Urinary bladder (tissue), 4 donors: ENCODE measurements around the gene CRY2. TPM values are rescaled to one million over a fixed set of nuclear protein-coding genes. Genes with fewer than 3 reads are reported as not detected.

Experiments
- DNase-seq: peaks from one replicate; pipeline ENCODE4 v3.0.0-alpha.2; 2015; ENCODE audit errors: extremely low spot score
- H3K27ac ChIP-seq: one replicate; pipeline ENCODE4 v1.5.1; 2013; ENCODE audit warnings: low read depth, mild to moderate bottlenecking, moderate library complexity
- H3K36me3 ChIP-seq: one replicate; pipeline ENCODE4 v1.6.1; 2013; ENCODE audit warnings: mild to moderate bottlenecking, moderate library complexity; ENCODE audit not compliant: insufficient read depth
- H3K4me1 ChIP-seq: one replicate; pipeline ENCODE4 v1.6.1; 2013; ENCODE audit warnings: mild to moderate bottlenecking, moderate library complexity; ENCODE audit not compliant: insufficient read depth
- H3K4me3 ChIP-seq: one replicate; pipeline ENCODE4 v1.5.1; 2013; ENCODE audit warnings: low read depth, low read length
- WGBS: extraction: QIAGEN DNeasy Blood & Tissue Kit; methylation state at CpG from one replicate; pipeline ENCODE4 v1.1.7; 2013; 5-methylcytosine and 5-hydroxymethylcytosine counted together
- polyA plus RNA-seq: library from polyadenylated mRNA; stranded (reverse); fragments of 200-250 nt; gene quantifications from one replicate; pipeline ENCODE4 v1.2.3, GENCODE V29; 2013
- total RNA-seq: library from RNA; depleted of rRNA; stranded (reverse); fragments of >200 nt; gene quantifications from one replicate; pipeline ENCODE4 v1.2.3, GENCODE V29; 2014
- donor health status: healthy with polysubstance abuse.
- donor health status: healthy.

Gene CRY2
- total and polyA plus RNA-seq, 2 donors: 31.0 to 32.4 TPM

DNA sequence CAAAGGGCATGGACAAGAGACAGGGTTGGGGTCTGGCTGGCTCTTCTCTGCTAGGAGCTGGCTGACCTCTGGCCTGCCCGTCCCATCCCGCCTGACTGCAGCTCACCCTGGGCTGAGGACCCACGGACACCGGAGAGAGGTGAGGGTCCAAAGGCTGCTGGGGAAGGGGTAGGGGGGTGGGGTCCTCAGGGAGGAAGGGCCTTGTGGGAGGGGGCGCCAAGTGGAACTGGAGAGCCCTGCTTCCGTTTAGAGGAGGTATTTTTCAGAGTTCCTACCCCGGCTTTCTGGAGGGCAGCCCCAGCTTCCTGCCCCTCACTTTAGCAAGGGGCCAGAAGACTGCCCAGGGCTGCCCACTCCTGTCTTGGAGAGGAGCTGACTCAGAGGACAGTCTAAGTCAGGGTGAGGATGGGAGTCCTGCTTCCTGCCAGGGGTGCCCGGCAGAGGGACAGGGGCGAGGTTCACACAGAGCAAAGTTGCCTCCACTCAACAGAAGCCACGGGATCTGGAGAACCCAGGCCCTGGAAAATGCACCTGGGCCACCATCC, 82.3 kb downstream of the CRY2 start:
- DNase-seq: no peak
- 72% methylated on average over 10 of the region's 10 CpGs for WGBS
- Histone ChIP-seq H3K4me3 (no peak overlapping the region), H3K27ac (no peak overlapping the region), H3K36me3 (peaks cover 3% of the 10 kb centered on the region), H3K4me1 (no peaks in the 10 kb centered on the region)

DNA sequence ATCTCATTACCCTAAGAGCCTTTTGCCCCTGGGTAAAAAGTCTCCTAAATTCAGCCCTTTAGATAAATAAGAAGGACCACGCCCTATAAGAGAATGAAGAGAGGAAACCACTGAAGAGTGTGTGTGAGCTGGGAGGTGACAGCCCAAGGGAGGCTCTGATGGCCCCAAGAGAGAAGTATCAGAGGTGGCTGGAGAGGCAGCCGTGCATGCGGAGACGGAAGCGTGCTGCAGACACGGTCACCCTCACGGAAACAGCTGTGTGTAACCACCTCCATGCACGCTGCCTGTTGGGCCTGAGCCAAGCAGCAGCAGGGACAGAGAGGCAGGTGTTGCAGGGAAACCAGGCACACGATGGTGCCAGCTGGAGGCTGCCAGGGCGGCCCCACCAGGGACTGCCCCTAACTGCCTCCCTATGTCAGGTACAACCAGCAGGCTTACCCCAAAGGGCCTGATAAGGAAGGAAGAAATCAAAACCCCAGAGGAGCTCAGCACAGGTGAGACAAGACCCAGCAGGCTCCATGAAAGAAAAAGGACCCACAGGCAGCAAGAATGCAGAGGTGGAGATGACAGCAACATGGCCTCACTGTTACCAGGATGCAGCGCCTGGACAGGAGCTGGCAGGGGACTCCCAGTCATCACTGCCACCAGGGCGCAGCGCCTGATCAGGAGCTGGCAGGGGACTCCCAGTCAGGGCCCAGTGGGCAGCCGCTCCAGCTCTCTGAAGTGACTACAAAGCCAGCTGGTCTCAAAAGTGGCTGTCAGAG, 82.9 kb downstream of the CRY2 start:
- Histone ChIP-seq H3K4me3 (no peak overlapping the region), H3K27ac (no peak overlapping the region), H3K36me3 (peaks cover 6% of the 10 kb centered on the region), H3K4me1 (no peaks in the 10 kb centered on the region)
- DNase-seq: no peak
- WGBS: 72% methylated on average over 14 of the region's 14 CpGs

DNA sequence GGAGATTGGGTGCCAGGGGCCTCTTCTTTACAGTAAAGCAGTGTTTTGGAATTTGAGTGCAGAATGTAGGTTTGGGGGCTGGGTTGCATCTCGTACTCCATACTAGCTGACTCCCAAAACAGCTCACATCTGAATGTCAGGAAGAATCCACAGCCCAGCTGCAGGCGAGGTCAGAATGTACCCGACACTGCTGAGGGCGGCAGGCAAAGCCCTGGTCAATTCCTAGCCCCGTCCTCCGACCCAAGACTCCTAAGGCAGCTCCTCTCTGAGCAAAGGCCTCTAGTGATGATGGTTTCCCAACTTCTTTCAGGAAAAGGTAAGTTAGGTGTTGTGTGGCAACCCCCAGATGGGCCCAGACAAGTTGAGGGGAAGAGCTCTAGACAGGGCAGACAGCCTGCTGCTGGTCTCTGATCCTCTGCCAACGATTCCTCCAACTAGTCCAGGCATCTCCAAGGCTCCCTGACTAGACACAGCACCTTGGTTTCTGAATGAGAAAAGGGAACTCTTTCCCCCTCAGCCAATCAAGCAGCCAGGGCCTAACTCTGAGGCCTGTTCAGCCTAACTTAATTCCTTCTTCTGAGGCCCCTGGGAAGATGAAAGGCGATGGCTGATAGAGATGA, 83.8 kb downstream of the CRY2 start:
- 73% methylated on average over 8 of the region's 8 CpGs for whole genome bisulfite sequencing
- peak; percentile 15 for DNase-seq
- Histone ChIP-seq H3K4me3 (no peak overlapping the region), H3K4me1 (no peaks in the 10 kb centered on the region), H3K27ac (no peak overlapping the region), H3K36me3 (peaks cover 6% of the 10 kb centered on the region)

DNA sequence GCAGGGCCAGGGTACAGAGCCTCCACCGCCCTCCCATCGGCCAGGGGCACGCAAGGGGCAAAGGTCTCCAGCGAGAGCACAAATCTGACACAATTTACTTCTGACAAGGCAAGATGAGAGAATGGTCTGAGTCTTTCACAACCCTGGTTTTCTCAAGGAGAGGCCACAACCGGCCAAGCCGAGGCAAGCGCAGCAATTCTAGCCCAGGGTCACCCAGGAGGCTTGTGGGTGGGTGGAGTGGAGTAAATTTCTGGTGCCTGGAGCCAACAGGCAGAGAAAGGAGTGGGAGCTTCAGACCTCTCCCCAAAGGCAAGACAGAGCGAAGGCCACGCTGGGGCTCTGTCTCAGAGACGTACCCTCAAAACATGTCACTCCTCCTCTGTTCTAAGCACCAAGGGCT, 84.5 kb downstream of the CRY2 start:
- H3K36me3 ChIP-seq: peaks cover 6% of the 10 kb centered on the region
- DNase-seq: no peak
- H3K4me3 ChIP-seq: no peak overlapping the region
- no peak overlapping the region for H3K27ac ChIP-seq
- 89% methylated on average over 10 of the region's 10 CpGs for WGBS
- no peaks in the 10 kb centered on the region for H3K4me1 ChIP-seq

DNA sequence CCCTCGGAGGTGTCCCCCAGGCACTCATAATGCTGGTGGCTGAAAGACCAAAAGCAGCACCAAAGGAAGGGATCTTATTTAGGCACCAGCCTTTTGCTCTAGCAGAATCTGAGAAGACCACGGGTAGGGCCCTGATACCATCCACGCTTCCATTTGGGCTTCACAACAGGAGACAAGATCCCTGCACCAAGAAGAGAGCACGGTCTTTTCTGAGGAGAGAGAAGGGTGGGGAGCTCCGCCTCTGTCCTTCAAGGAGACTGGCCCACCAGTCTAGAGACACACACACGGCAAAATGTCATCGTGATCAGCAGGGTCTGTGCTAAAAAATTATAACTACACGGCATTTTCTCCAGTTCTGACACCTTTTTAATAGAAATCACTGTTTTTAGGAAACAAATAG, 84.9 kb downstream of the CRY2 start:
- H3K4me3 ChIP-seq: no peak overlapping the region

More for the DNA sequence above, 84.9 kb downstream of the CRY2 start:
- H3K36me3 ChIP-seq: peaks cover 6% of the 10 kb centered on the region
- 89% methylated on average over 8 of the region's 8 CpGs for WGBS
- no peaks in the 10 kb centered on the region for H3K4me1 ChIP-seq
- DNase-seq: no peak
- no peak overlapping the region for H3K27ac ChIP-seq

Other genes with a start within 250 kb of the CRY2 start
- gene CHST1, start 181.9 kb upstream of the CRY2 start, total RNA-seq: 2.7 TPM
- gene CHST1, start 181.9 kb upstream of the CRY2 start, polyA plus RNA-seq: 4.2 TPM
- 6.2 TPM for gene SLC35C1, start 42.3 kb upstream of the CRY2 start, total RNA-seq
- gene SLC35C1, start 42.3 kb upstream of the CRY2 start, polyA plus RNA-seq: 19.2 TPM
- 8.3 TPM for gene MAPK8IP1, start 38.2 kb downstream of the CRY2 start, total RNA-seq
- gene MAPK8IP1, start 38.2 kb downstream of the CRY2 start, polyA plus RNA-seq: 11.0 TPM
- gene FREY1, start 59.8 kb downstream of the CRY2 start, total RNA-seq: 0.58 TPM
- gene FREY1, start 59.8 kb downstream of the CRY2 start, polyA plus RNA-seq: 0.37 TPM
- 10.5 TPM for gene PEX16, start 70.4 kb downstream of the CRY2 start, total RNA-seq
- gene PEX16, start 70.4 kb downstream of the CRY2 start, polyA plus RNA-seq: 41.5 TPM
- gene LARGE2, start 75.2 kb downstream of the CRY2 start, total RNA-seq: 1.3 TPM
- 4.0 TPM for gene LARGE2, start 75.2 kb downstream of the CRY2 start, polyA plus RNA-seq